Measurements from ENCODE around the gene PSD4. TPM values are rescaled to one million over a fixed set of nuclear protein-coding genes. Genes with fewer than 3 reads are reported as not detected.

The PSD4 gene
- polyA plus RNA-seq, 1 of the 3 experiments (the other 2 are of a cell fraction): 0.35 TPM

- no peak overlapping the region for H3K4me2 ChIP-seq
- whole genome bisulfite sequencing (ENCODE audit: low lambda C conversion rate): 77% methylated on average over 4 of the region's 4 CpGs
- H3K27ac ChIP-seq (ENCODE audit: low read depth in 2 of 2, low read length in 1 of 2): no peak overlapping the region
- no peaks in the 10 kb centered on the region for H4K20me1 ChIP-seq (ENCODE audit: insufficient read depth)
- H3K36me3 ChIP-seq (replicated peaks in 1 of 2; ENCODE audit: control insufficient read depth in 1 of 2, insufficient read depth in 2 of 2, low read length in 1 of 2): no peaks in the 10 kb centered on the region
- no peaks in the 10 kb centered on the region for H3K9me2 ChIP-seq
- CTCF ChIA-PET: interaction anchor here (0.9 to 1.4 kb wide), 5 partner anchors 10 to 28 kb away, joined by 3 to 6 read pairs (median 3); no protein-coding TSS in a partner anchor
- H3K9ac ChIP-seq: no peak overlapping the region
- H3F3A ChIP-seq (replicated peaks; ENCODE audit: insufficient read depth): no peaks in the 10 kb centered on the region
- no peak overlapping the region for H3K4me3 ChIP-seq (ENCODE audit: low read depth in 2 of 2, low read length in 1 of 2)
- H3K79me2 ChIP-seq (ENCODE audit: insufficient read depth): no peaks in the 10 kb centered on the region
- no peak for TF ChIP-seq IRF3 (IDR thresholded peaks at IDR 0.05; ENCODE audit: low read depth, low read length)
- TF ChIP-seq TCF12 (IDR thresholded peaks at IDR 0.05): no peak
- TF ChIP-seq GATA2 (CRISPR knock-in tag; IDR thresholded peaks at IDR 0.05): no peak
- TF ChIP-seq CTCF (IDR thresholded peaks at IDR 0.05): no peak
- no peak for TF ChIP-seq SMC3 (IDR thresholded peaks at IDR 0.05; ENCODE audit: low read depth, low read length)
- TF ChIP-seq JUND (IDR thresholded peaks at IDR 0.05): no peak
- no peak for TF ChIP-seq RCOR1 (IDR thresholded peaks at IDR 0.05; ENCODE audit: low read length)
- TF ChIP-seq PBX3 (IDR thresholded peaks at IDR 0.05): no peak
- TF ChIP-seq SIN3A (IDR thresholded peaks at IDR 0.05; ENCODE audit: borderline replicate concordance, low read depth, low read length): no peak
- TF ChIP-seq MAX (IDR thresholded peaks at IDR 0.05; ENCODE audit: low read depth): no peak
- TF ChIP-seq YY1 (IDR thresholded peaks at IDR 0.05; ENCODE audit: low read depth): no peak
- no peak for TF ChIP-seq MXI1 (IDR thresholded peaks at IDR 0.05; ENCODE audit: low read depth, low read length)
- TF ChIP-seq CHD2 (IDR thresholded peaks at IDR 0.05; ENCODE audit: low read length, partially characterized antibody): no peak
- TF ChIP-seq RXRA (IDR thresholded peaks at IDR 0.05; ENCODE audit: borderline replicate concordance, low read depth): no peak
- TF ChIP-seq EP300 (IDR thresholded peaks at IDR 0.05; ENCODE audit: borderline replicate concordance in 1 of 2, low read depth in 1 of 2, low read length in 1 of 2): no peak
- no peak for TF ChIP-seq RAD21 (IDR thresholded peaks at IDR 0.05; ENCODE audit: low read length)
- TF ChIP-seq FOXJ3 (CRISPR knock-in tag; IDR thresholded peaks at IDR 0.05): no peak
- TF ChIP-seq ELF1 (IDR thresholded peaks at IDR 0.05): no peak
- H3K4me1 ChIP-seq (ENCODE audit: control insufficient read depth in 1 of 2, insufficient read depth in 2 of 2, low read depth in 1 of 2, low read length in 1 of 2): peaks cover 0 to 4% of the 10 kb centered on the region in 2 experiments; a peak in 2 of 4 replicates
- POLR2A ChIA-PET: no interaction called here
- no peaks in the 10 kb centered on the region for H3K27me3 ChIP-seq (ENCODE audit: insufficient read depth)
- no peak for DNase-seq
- no peaks in the 10 kb centered on the region for H3K9me3 ChIP-seq
- no peak overlapping the region for H2AFZ ChIP-seq (ENCODE audit: low read depth)
Observed at GRCh38 chr2:113226462-113226861, 52.7 kb downstream of the PSD4 start.

Data from SK-N-SH (cell line).